GM21526 (cell line): Measurements from ENCODE around the gene CD44.
"Not testable (repeated sequence)": the region's sequence is repeated elsewhere in the genome, so short reads cannot be mapped to it uniquely, and the experiment has no call there.

Source experiments
- ATAC-seq: cut with Tn5 transposase; IDR thresholded peaks from one replicate; pipeline ENCODE4 v1.9.1; 2021; ENCODE audit warnings: moderate library complexity; ENCODE audit not compliant: unreplicated experiment, low FRiP score

The CD44 gene

DNA sequence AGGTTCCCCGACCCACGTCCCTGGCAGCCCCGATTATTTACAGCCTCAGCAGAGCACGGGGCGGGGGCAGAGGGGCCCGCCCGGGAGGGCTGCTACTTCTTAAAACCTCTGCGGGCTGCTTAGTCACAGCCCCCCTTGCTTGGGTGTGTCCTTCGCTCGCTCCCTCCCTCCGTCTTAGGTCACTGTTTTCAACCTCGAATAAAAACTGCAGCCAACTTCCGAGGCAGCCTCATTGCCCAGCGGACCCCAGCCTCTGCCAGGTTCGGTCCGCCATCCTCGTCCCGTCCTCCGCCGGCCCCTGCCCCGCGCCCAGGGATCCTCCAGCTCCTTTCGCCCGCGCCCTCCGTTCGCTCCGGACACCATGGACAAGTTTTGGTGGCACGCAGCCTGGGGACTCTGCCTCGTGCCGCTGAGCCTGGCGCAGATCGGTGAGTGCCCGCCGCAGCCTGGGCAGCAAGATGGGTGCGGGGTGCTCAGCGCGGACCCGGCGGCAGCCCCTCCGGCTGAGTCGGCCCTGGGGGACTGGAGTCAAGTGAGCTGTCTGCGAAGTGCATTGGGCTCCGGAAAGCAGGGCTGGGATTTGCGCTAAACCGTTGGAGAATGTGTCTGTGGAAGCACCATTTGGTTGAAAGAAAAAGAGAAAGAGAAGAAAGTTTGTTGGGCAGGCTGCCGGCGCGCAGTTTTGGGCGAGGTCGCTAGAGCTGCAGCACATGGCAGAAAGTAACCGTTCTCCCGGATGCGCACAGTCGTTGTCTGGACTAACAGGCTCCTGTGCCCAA lies at the start of gene CD44:
Gene CD44, plus strand, starts transcription at position 229 of the 779 bp plus-strand sequence. Its CDS starts 133 bp downstream, at position 362.
- no peak for ATAC-seq

- ATAC-seq, result no peak
Measured at GRCh38 chr11:35089666-35090065, 49.3 kb upstream of the CD44 start.

- ATAC-seq, result no peak
Measured at GRCh38 chr11:35090125-35090524, 48.8 kb upstream of the CD44 start.

- not testable (repeated sequence) for ATAC-seq
Measured at GRCh38 chr11:35090991-35091390, 48.0 kb upstream of the CD44 start.

DNA sequence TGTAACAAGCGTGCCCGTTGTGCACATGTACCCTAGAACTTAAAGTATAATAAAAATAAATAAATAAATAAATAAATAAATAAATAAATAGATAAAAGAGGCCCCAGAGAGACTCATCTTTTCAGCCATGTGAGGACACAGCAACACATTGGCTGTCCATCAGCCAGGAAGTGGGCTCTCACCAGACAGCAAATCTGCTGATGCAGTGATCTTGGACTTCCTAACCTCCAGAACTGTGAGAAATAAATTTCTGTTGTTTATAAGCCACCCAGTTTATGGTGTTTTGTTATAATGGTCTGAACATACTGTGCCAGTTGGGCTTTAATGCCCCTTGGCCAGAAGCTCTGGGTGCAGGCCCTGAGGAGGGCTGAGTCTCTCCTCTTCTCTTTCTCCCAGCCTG lies 42.2 kb upstream of the CD44 start:
- ATAC-seq, result no peak

GRCh38 chr11:35097814-35098455 lies 41.0 kb upstream of the CD44 start:
- ATAC-seq, result no peak

- no peak for ATAC-seq
Measured at GRCh38 chr11:35098855-35099254, 40.1 kb upstream of the CD44 start.

DNA sequence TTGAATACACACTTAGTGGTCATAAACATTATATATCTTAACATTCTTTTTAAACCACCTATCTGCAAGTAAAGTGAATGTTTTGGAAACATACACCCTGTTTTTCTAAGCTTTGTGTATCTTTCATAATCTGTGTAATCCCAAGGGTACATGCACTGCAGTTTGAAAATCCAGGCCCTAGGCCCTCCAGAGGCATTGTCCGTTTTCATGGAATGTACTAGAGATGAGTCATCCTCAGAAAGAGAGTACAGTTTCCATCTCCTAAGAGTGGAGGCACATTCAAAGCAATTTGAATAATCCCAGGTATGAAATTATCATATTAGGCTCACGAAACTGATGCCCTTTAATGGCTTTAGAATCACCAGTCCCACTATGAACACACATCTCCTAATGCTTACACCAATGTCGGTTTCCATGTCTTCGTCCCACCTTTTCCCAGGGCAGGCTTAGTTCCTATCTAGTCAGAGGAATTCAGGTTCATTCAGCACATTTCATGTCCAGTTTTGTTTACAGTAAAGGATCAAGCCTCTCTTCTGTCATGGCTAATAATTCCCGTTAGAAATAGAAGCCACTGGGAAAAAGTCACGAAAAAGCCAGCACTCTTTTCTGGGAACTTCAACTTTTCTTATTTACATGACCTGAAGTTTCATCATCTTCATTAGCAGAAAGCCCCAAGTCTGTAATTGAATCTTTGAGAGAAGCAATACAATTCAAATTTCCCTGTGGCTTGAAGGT lies 39.5 kb upstream of the CD44 start:
- ATAC-seq, result no peak

GRCh38 chr11:35100013-35100383 lies 39.0 kb upstream of the CD44 start:
- no peak for ATAC-seq

DNA sequence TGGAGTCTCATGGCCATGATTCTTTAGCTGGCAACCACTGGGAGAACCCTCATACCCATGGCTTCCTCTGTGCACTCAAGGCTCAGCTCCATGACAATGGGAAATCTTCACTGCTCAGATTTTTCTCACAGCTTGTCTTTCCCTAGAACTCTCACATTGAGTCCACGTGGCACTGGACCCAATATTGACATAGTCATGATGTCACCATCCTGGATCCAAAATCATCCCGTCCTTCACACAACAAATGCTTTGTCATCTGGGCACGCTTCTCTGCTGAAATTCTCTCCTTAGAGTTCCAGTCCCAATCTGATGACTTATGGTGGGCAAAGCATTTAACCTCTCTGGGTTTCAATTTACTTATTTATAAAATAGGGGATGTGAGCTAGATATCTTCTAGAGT lies 37.7 kb upstream of the CD44 start:
- ATAC-seq, result no peak

GRCh38 chr11:35102267-35102666 lies 36.7 kb upstream of the CD44 start:
- no peak for ATAC-seq

GRCh38 chr11:35103366-35104208 lies 35.4 kb upstream of the CD44 start:
- no peak for ATAC-seq

DNA sequence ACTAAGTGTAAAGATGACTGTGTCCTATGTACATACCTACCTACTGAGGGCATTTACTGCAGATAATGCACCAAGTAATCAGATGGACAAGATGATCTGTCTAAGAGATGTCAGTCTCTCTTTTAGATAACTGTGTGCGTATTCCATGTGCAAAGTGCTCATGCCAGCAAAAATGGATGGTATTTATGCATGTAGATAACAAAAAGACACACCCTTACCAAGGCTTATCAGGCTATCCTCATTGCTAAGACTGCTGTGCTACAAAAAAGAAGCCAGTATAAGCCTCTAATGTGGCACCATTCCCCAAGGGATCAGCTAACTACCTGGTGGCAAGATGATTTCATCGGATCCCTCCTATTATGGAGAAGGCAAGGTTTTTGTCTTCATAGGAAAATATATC lies 34.3 kb upstream of the CD44 start:
- no peak for ATAC-seq

- no peak for ATAC-seq
Measured at GRCh38 chr11:35105319-35106079, 33.5 kb upstream of the CD44 start.

DNA sequence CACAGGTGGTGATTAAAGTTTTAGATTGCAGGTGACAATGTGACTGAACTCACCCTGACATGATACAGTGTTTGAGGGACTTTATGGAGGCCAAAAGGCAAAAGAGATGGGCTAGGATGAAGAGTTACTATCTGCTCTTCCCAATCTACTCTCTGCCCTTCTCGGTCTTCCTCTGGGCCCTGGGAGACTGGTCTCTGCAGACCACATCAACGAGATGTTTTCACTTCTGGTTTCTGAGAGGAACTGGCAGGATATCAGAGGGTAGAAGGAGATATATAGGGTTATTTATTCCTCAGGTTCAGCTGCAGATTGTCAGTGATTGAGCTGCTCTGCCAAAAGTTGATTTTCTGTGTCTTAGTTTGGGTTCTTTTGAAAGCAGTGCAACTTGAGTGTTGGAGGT lies 32.4 kb upstream of the CD44 start:
- ATAC-seq, result peak; percentile 75

DNA sequence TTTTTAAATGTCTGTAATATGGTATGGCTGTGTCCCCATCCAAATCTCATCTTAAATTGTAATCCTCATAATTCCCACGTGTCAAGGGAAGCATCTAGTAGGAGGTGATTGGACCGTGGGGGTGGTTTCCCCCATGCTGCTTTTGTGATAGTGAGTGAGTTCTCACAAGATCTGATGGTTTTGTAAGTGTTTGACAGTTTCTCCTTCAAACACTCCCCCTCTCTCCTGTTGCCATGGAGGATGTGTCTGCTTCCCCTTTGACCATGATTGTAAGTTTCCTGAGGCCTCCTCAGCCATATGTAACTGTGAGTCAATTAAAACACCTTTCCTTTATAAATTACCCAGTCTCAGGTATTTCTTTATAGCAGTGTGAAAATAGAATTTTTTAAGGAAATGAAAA lies 31.1 kb upstream of the CD44 start:
- no peak for ATAC-seq

DNA sequence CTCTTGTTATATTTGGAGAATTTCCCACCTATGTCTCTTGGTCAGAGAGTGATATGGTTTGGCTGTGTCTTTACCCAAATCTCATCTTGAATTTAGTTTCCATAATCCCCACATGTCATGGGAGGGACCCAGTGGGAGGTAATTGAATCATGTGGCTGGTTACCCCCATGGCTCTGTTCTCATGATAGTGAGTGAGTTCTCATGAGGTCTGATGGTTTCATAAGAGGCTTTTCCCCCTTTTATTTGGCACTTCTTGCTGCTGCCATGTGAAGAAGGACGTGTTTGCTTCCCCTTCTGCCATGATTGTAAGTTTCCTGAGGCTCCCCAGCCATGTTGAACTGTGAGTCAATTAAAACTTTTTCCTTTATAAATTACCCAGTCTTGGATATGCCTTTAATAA lies 30.6 kb upstream of the CD44 start:
- not testable (repeated sequence) for ATAC-seq

- ATAC-seq, result no peak
Measured at GRCh38 chr11:35109041-35109440, 29.9 kb upstream of the CD44 start.

DNA sequence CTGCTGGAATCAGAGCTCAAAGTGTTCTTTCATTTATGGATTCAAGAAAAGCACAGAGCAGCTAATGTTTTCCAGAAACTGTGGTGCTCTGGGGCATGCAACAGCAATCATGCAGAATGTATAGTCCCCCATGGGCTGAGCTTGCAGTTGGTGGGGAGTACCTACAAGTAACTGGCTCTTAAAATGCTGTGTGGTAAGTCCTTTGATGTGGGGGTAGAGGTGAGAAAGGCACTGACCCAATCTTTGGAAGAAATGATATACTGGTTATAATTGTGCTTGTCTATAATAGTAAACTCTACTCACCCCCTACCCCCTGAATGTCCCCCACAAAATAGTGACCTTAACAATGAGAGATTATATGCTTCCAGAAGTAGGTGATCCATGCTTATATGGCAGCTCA lies 29.1 kb upstream of the CD44 start:
- no peak for ATAC-seq
